GM19023 (cell line): ENCODE data around the gene PADI1.

Experiments
- ATAC-seq: cut with Tn5 transposase; IDR thresholded peaks from one replicate; pipeline ENCODE4 v1.9.1; 2021; ENCODE audit warnings: mild to moderate bottlenecking, moderate library complexity; ENCODE audit not compliant: unreplicated experiment

PADI1 gene

DNA sequence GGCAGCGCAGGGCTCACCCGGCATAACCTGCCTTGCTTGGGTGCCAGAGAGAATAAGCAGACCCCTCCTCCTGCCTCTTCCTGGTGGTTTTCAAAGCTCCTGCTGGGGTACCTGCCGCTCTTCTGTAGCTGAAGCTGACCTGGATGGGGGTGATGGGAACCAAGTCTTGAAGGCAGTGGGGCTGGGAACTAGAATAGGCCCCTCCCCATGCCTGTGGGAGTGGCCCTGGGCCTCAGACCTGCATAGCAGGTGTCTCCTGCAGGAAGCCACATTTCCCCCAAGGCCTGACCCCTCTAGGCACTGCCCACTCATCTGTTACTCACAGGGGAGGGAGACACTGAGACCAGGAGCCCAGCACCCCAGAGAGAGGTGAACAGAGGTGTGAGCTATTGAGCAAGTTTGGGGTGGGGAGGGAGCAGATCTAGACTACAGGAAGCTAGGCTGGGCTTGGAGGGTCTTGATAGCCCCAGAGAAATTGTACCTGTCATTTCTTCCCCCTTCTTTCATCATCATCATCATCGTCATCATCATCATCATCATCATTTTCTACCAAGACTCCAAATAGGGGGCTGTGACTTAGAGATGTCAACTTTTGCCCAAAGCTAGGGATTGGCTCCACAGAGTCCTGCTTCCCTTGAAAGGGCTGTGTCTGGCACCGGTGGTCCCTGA lies 10.1 kb downstream of the PADI1 start:
- ATAC-seq, result no peak

- ATAC-seq, result no peak
Observed at GRCh38 chr1:17215545-17215890, 10.6 kb downstream of the PADI1 start.

GRCh38 chr1:17216078-17216477 lies 11.2 kb downstream of the PADI1 start:
- no peak for ATAC-seq

DNA sequence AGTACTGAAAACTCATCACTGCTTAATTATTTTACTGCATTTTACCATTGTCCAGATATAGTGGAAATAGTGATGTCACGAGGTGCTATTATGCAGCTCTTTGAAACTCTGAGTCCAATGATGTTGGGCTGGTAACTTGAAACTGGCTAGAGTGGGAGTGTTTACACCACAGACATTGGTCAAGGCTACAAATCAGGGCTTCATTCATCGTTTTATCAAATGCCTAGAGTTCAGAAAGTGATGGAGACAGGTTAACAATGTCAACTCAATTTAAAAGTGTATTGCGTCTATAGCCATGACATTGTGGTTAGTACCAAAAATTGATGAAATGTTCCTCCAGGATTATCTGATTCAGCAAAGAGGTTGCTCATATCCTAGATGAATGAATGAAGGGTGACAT lies 12.7 kb downstream of the PADI1 start:
- ATAC-seq, result no peak

GRCh38 chr1:17218939-17219338 lies 14.0 kb downstream of the PADI1 start:
- ATAC-seq, result no peak

- no peak for ATAC-seq
Observed at GRCh38 chr1:17220287-17220686, 15.4 kb downstream of the PADI1 start.

- no peak for ATAC-seq
Observed at GRCh38 chr1:17222557-17222956, 17.6 kb downstream of the PADI1 start.

GRCh38 chr1:17224434-17224833 lies 19.5 kb downstream of the PADI1 start:
- no peak for ATAC-seq

- no peak for ATAC-seq
Observed at GRCh38 chr1:17225140-17225539, 20.2 kb downstream of the PADI1 start.

DNA sequence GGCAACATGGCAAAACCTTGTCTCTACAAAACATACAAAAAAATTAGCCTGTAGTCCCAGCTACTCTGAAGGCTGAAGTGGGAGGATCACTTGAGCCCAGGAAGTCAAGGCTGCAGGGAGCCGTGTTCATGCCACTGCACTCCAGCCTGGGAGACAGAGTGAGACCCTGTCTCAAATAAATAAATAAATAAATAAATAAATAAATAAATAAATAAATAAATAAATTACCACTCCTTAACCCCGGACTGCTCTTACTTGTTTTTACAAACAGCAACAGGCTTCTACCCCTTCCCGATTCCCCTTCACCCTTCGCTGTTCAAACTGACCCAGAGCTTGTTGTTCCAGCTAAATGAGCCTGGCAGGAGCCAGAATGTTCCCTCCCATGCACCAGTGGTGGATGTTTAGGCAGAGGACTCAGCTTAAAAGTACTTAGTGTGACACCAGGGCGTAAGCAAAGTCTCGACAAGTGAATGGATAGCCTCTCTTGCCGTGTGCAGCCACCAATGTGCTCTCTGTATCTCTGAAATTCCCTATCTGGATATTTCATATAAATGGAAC lies 22.5 kb downstream of the PADI1 start:
- no peak for ATAC-seq

- ATAC-seq, result no peak
Observed at GRCh38 chr1:17228619-17229018, 23.7 kb downstream of the PADI1 start.

DNA sequence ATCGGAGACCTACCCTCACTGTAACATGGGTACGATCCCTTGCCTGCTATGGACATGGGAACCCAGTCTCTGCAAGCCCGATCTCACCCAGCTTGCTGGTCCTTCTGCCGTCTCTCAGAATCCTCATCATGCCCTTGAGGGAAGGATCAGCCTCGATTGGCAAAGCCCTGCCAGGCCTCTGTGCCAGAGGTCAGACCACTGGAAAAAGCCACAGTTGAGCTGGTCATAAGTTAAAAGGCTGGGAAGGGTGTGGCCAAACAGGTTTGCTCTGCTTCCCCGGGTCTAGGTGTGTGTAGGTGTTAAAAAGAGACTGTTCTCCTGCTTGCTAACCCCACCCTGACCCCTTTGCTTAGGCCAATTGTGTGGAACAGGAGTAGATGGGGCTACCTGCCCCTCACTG lies 24.5 kb downstream of the PADI1 start:
- no peak for ATAC-seq

DNA sequence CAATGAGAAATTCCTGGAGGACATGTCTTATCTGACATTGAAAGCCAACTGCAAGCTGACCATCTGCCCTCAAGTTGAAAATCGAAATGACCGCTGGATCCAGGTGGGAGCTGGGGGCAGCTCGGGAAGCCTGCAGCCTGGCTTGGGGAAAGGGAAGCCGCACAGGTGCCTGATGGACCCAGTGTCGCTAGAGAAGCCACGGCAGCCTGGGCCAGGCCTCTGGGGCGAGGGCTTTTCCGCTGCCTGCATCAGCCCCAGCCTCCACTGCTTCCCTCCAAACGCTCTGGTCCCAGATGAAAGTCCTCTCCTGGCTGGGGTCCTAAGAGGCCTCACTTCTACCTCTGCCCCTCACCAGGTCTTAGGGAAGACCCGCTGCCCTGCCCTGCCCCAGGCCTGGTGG lies 25.2 kb downstream of the PADI1 start:
- ATAC-seq, result no peak

DNA sequence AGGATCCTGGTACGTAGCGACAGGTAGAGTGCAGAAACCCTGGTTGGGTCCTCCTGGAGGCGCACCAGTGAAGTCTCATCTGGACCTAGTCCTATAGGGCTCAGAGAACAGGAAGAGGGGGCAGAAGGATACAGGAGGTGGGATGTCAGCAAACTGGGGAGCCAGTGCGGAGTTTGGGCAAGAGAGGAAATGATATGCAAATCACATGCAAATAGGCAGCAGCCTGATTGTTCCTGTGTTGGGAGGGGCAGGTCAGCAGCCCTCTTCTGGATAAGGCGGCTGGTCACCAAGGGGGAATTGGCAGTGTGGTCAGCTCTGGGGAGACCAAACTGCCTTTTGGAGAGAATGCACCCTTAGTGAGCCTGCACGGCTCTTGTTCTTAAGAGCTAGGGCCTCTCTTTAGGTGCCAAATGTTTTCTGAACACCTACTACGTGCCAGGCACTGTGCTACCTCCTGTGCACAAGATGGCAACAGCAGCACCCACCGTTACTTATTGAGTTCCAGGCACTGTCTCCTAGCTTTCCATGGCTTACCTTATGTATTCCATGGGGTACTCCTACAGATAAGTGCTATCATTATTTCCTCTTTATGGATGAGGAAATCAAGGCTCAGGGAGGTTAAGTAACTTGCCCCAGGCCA lies 25.9 kb downstream of the PADI1 start:
- ATAC-seq, result no peak

DNA sequence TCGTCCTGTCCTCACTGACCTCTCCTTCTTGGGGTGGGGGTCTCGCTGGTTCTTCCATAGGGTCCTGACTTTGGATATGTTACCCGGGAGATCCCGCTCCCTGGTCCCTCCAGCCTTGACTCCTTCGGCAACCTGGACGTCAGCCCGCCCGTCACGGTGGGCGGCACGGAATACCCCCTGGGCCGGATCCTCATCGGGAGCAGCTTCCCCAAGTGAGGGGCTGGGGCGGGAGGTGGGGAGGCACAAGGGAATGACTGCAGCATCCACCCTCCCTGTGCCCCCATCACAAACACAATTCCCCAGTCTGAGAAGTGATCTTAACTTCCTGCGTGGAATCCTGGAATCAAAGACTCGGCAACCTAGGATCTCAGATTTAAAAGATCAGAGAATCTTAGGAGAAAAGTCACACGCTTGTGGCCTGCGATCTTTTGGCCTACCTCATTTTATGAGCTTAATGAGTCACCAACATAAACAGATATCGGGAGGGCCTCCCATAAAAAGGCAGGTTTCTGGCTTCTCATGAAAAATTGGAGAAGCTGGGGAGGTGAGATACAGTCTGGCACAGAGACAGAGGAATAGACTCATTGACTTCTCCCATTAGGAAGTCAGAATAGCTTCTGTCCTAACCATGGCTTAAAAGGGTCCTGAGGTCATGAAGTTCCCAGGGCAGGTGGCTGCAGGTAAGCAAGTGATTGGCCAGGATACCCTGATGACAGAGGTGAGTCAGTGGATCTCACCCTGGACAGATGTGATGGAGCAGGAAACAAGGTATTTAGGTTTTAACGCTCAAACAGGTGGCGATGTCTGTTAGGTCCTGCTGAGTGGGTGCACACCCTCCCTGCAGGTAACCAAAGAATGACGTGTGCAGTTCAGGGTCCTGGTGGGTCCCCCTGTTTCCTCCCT lies 28.1 kb downstream of the PADI1 start:
- no peak for ATAC-seq

DNA sequence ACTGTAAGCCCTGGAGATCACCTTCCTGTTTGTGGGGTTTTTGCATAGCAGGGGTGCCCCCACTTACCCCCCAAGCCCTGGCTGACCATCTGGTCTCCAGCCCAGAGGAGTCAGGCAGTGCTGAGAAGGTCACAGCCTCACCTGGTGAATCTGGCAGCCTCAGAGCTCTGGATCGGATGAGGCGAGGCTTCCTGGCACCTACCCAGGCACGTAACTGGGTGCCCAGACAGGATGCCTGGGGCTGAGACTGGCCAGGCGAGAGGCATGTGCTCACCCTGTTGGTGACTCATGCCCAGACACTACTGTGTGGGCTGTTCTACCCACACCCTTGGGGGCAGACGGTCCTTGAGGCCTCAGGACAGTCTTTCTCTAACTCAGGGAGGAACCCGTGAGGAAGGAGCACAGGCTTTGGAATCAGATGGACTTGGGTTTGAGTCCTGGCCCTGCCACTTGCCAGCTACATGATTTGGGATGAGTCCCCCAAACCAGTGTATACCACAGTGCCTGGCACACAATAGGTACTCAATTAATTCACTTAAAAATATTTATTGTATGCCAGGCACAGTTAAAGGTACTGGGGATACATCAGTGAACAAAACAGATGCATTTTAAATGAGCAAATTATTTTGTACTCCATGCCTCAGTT lies 28.9 kb downstream of the PADI1 start:
- ATAC-seq, result no peak

GRCh38 chr1:17234405-17234804 lies 29.5 kb downstream of the PADI1 start:
- no peak for ATAC-seq

DNA sequence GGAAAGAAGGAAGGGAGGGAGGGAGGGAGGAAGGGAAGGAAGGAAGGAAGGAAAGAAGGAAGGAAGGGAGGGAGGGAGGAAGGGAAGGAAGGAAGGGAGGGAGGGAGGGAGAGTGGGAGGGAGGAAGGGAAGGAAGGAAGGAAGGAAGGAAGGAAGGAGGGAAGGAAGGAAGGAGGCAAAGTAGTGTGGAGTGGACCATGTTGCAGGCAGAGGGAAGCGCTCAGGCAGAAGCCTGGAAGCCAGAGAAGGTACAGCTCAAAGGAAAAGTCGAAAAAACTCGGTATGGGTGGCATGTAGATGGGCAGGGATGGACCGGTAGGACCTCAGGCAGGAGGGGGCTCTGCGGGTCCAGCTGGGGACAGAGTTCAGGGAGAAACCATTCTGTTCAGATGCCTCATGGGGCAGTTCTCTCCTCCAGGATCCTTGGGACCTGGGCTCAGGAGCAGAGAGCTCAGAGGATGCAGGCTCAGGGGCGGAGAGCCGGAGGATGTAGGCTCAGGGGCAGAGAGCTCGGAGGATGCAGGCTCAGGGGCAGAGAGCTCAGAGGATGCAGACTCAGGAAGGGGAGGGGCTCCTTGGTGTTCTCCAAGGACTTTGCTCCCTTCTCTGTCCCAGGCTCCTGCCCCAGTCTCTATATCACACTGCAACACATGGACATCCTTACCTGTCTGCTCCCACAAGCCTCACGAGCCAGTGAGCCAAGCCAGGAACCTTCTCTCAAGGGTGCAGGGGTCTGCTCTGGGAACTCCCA lies 30.4 kb downstream of the PADI1 start:
- ATAC-seq, result no peak

- ATAC-seq, result no peak
Observed at GRCh38 chr1:17236779-17237560, 32.0 kb downstream of the PADI1 start.

- ATAC-seq, result no peak
Observed at GRCh38 chr1:17237561-17237903, 32.6 kb downstream of the PADI1 start.
